GM12878 (cell line): ENCODE measurements around the gene MAP2K1. TPM values are rescaled to one million over a fixed set of nuclear protein-coding genes. Genes with fewer than 3 reads are reported as not detected.
A peak's percentile ranks its signal among the peaks of the same experiment; 100 is the strongest.

Experiments
- BRCA1 ChIP-seq: IDR thresholded peaks from 2 replicates; pipeline ENCODE4 v1.6.1; 2011; ENCODE audit warnings: low read depth, low read length, improper control_type of control experiment
- CREB1 ChIP-seq: IDR thresholded peaks from 2 replicates; pipeline ENCODE4 v1.6.1; 2012; ENCODE audit warnings: low read depth, mild to moderate bottlenecking, inconsistent platforms
- GABPA ChIP-seq: IDR thresholded peaks from 2 replicates; pipeline ENCODE4 v1.6.1; 2014; ENCODE audit warnings: antibody characterized with exemption, low read depth, mild to moderate bottlenecking, inconsistent platforms
- NR2F1 ChIP-seq: fragments of 450-650 bp; conservative IDR thresholded peaks from 2 replicates; pipeline ENCODE4 v1.6.1; 2017; ENCODE audit warnings: mild to moderate bottlenecking
- PAX5 ChIP-seq: IDR thresholded peaks from 2 replicates; pipeline ENCODE4 v1.6.1; 2011; ENCODE audit warnings: low read depth, low read length, borderline replicate concordance
- RAD51 ChIP-seq: fragments of 450-650 bp; IDR thresholded peaks from 2 replicates; pipeline ENCODE4 v1.6.1; 2016; ENCODE audit warnings: moderate library complexity, mild to moderate bottlenecking, inconsistent platforms
- SIN3A ChIP-seq: IDR thresholded peaks from 2 replicates; pipeline ENCODE4 v1.6.1; 2012; ENCODE audit warnings: low read depth, low read length, improper control_type of control experiment
- SMARCA5 ChIP-seq: fragments of 450-650 bp; IDR thresholded peaks from 2 replicates; pipeline ENCODE4 v1.6.1; 2017; ENCODE audit warnings: mild to moderate bottlenecking
- SRF ChIP-seq, 2 experiments: IDR thresholded peaks; 2 replicates each; pipeline ENCODE4 v1.6.1; 2011; ENCODE audit warnings: low read depth in 2 of 2, low read length in 2 of 2, mild to moderate bottlenecking in 1 of 2, moderate library complexity in 1 of 2
- TARDBP ChIP-seq: IDR thresholded peaks from 2 replicates; pipeline ENCODE4 v1.6.1; 2016; ENCODE audit warnings: borderline replicate concordance
- TCF7 ChIP-seq: IDR thresholded peaks from 2 replicates; pipeline ENCODE4 v1.6.1; 2014; ENCODE audit warnings: antibody characterized with exemption, borderline replicate concordance
- ZNF207 ChIP-seq: fragments of 450-650 bp; IDR thresholded peaks from 2 replicates; pipeline ENCODE4 v1.6.1; 2014; ENCODE audit warnings: antibody characterized with exemption, mild to moderate bottlenecking, borderline replicate concordance
- ZNF622 ChIP-seq: fragments of 450-650 bp; IDR thresholded peaks from 2 replicates; pipeline ENCODE4 v1.6.1; 2017; ENCODE audit warnings: mild to moderate bottlenecking, inconsistent platforms
- ZSCAN29 ChIP-seq: fragments of 450-650 bp; IDR thresholded peaks from 2 replicates; pipeline ENCODE4 v1.6.1; 2017; ENCODE audit warnings: mild to moderate bottlenecking, moderate library complexity
- polyA plus RNA-seq, 11 experiments: library from polyadenylated mRNA; depleted of rRNA in 4 of 11; unstranded in 6 of 11; stranded (reverse) in 5 of 11; fragments of >200 nt; fragmentation: Nextera tagmentation in 4 of 11; fragmentation: Illumina TruSeq in 1 of 11; extraction: Ambion mirVana in 4 of 11; extraction: Trizol in 1 of 11; gene quantifications; 1 replicate in 1 of 11; 2 replicates in 10 of 11; pipeline versions ENCODE4 v1.2.1 to v1.2.3, GENCODE V29; 2011 to 2016; ENCODE audit warnings: inconsistent platforms in 2 of 11, missing spikeins in 2 of 11, low read depth in 1 of 11
- total RNA-seq, 4 experiments: library from RNA; depleted of rRNA in 3 of 4; stranded (reverse); fragments of >200 nt in 3 of 4; fragmentation: Illumina TruSeq in 1 of 4; extraction: Trizol in 1 of 4; gene quantifications; 2 replicates each; pipeline versions ENCODE4 v1.2.1 to v1.2.3, GENCODE V29; 2013 to 2021
- TF ChIP-seq, protein P1 (sequence below): IDR thresholded peaks from 2 replicates; pipeline ENCODE4 v1.6.1; 2011; ENCODE audit warnings: low read depth, mild to moderate bottlenecking, low read length, moderate library complexity, borderline replicate concordance; ENCODE audit errors: extremely low read depth
- TF ChIP-seq, protein P2 (sequence below): fragments of 450-650 bp; IDR thresholded peaks from 2 replicates; pipeline ENCODE4 v1.6.1; 2017; ENCODE audit warnings: mild to moderate bottlenecking, moderate library complexity
- TF ChIP-seq, protein P3 (sequence below): IDR thresholded peaks from 2 replicates; pipeline ENCODE4 v1.6.1; 2012; ENCODE audit warnings: low read depth, low read length, improper control_type of control experiment
- TF ChIP-seq, protein P4 (sequence below), 3 experiments: IDR thresholded peaks in 2 of 3; conservative IDR thresholded peaks in 1 of 3; 2 replicates each; pipeline ENCODE4 v1.5.1; 2011; ENCODE audit warnings: low read depth in 3 of 3, low read length in 3 of 3, mild to moderate bottlenecking in 3 of 3, control low read depth in 2 of 3, moderate library complexity in 2 of 3, inconsistent platforms in 1 of 3, mixed read lengths in 1 of 3; ENCODE audit not compliant: control insufficient read depth in 2 of 3, insufficient read depth in 1 of 3; ENCODE audit errors: extremely low read depth in 1 of 3
- TF ChIP-seq, protein P5 (sequence below): fragments of 450-650 bp; IDR thresholded peaks from 2 replicates; pipeline ENCODE4 v1.6.1; 2017; ENCODE audit warnings: borderline replicate concordance

The MAP2K1 gene
- total and polyA plus RNA-seq, 10 of the 15 experiments (the other 5 are each of a cell fraction or from before 2014, with no cell fraction given) = 11.2 to 112 (median 56.6) TPM

DNA sequence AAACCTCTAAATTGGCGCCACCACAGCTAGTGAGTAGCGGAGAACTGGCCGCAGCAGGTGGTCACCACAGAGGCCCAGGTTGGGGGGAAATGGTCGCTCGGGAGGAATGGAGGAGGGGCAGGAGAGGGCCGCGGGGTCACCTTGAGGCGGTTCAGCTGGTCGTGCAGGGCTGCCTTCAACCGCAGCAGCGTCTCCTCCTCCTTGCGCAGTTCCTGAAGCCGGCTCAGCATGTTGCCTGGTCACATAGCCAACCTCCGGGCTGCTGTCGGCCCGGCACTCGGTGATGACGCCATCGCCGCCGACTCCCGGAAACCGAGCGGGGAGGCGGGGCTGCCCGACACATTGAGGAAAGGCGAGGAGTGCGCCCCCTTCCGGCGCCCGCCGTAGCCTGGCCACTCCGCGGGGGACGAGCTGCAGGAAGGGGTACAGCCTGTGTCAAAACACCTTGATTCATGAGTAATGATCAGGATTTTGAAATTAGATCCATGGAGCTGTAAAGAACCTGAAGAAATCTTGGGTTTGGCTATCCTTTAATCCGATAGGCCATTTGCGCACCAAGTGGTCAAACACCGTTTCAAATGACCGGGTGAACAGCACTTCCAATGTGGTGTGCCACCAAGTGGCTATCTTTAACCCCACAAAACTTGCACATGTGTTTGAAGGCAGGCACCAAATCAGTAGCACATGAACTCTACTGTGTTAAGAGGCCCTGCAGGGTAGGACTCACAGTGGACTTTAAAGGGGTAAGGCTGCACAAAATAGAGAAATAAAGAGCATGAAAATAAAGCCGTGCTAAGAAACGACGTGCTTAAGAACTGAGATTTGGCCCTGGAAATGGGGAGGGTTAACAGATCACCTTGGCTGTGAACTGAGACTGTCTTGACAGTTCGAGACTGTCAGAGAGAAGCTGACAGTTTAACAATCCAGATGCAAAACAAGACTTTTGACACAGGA is 111.1 kb downstream of the MAP2K1 start, which contains the start of gene SNAPC5 (continued):
- peak; percentile 80; the same call in 1 of the 2 replicates for TF ChIP-seq ZNF207
- TF ChIP-seq NR2F1 = peak; percentile 71
- peak; percentile 74; the same call in 1 of the 2 replicates for TF ChIP-seq SMARCA5
- TF ChIP-seq PAX5 = no peak
- TF ChIP-seq, protein P1, sequence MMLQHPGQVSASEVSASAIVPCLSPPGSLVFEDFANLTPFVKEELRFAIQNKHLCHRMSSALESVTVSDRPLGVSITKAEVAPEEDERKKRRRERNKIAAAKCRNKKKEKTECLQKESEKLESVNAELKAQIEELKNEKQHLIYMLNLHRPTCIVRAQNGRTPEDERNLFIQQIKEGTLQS = peak; percentile 78; the same call in 1 of the 2 replicates
- TF ChIP-seq ZSCAN29 = 0 out of 2 replicates have a peak, but pooled peaks have one; percentile 7
- no peak for TF ChIP-seq RAD51
- peak in 1 of 2 experiments; percentile 73; a peak in 1 of 4 replicates for TF ChIP-seq SRF (IDR thresholded peaks at IDR 0.05; ENCODE audit: low read depth in 2 of 2, low read length in 2 of 2)
- peak; percentile 56; the same call in 1 of the 2 replicates for TF ChIP-seq GABPA
- TF ChIP-seq SIN3A = peak; percentile 96
- TF ChIP-seq, protein P2, sequence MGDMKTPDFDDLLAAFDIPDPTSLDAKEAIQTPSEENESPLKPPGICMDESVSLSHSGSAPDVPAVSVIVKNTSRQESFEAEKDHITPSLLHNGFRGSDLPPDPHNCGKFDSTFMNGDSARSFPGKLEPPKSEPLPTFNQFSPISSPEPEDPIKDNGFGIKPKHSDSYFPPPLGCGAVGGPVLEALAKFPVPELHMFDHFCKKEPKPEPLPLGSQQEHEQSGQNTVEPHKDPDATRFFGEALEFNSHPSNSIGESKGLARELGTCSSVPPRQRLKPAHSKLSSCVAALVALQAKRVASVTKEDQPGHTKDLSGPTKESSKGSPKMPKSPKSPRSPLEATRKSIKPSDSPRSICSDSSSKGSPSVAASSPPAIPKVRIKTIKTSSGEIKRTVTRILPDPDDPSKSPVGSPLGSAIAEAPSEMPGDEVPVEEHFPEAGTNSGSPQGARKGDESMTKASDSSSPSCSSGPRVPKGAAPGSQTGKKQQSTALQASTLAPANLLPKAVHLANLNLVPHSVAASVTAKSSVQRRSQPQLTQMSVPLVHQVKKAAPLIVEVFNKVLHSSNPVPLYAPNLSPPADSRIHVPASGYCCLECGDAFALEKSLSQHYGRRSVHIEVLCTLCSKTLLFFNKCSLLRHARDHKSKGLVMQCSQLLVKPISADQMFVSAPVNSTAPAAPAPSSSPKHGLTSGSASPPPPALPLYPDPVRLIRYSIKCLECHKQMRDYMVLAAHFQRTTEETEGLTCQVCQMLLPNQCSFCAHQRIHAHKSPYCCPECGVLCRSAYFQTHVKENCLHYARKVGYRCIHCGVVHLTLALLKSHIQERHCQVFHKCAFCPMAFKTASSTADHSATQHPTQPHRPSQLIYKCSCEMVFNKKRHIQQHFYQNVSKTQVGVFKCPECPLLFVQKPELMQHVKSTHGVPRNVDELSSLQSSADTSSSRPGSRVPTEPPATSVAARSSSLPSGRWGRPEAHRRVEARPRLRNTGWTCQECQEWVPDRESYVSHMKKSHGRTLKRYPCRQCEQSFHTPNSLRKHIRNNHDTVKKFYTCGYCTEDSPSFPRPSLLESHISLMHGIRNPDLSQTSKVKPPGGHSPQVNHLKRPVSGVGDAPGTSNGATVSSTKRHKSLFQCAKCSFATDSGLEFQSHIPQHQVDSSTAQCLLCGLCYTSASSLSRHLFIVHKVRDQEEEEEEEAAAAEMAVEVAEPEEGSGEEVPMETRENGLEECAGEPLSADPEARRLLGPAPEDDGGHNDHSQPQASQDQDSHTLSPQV = no peak
- TF ChIP-seq, protein P3, sequence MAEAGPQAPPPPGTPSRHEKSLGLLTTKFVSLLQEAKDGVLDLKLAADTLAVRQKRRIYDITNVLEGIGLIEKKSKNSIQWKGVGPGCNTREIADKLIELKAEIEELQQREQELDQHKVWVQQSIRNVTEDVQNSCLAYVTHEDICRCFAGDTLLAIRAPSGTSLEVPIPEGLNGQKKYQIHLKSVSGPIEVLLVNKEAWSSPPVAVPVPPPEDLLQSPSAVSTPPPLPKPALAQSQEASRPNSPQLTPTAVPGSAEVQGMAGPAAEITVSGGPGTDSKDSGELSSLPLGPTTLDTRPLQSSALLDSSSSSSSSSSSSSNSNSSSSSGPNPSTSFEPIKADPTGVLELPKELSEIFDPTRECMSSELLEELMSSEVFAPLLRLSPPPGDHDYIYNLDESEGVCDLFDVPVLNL = no peak
- no peak for TF ChIP-seq BRCA1
- TF ChIP-seq TCF7 = no peak
- TF ChIP-seq CREB1 = peak; percentile 99
- TF ChIP-seq, protein P4, sequence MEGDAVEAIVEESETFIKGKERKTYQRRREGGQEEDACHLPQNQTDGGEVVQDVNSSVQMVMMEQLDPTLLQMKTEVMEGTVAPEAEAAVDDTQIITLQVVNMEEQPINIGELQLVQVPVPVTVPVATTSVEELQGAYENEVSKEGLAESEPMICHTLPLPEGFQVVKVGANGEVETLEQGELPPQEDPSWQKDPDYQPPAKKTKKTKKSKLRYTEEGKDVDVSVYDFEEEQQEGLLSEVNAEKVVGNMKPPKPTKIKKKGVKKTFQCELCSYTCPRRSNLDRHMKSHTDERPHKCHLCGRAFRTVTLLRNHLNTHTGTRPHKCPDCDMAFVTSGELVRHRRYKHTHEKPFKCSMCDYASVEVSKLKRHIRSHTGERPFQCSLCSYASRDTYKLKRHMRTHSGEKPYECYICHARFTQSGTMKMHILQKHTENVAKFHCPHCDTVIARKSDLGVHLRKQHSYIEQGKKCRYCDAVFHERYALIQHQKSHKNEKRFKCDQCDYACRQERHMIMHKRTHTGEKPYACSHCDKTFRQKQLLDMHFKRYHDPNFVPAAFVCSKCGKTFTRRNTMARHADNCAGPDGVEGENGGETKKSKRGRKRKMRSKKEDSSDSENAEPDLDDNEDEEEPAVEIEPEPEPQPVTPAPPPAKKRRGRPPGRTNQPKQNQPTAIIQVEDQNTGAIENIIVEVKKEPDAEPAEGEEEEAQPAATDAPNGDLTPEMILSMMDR (IDR thresholded peaks at IDR 0.05 in 2 of 3, conservative IDR thresholded peaks at IDR 0.05 in 1 of 3; ENCODE audit: control insufficient read depth in 2 of 3, extremely low read depth in 1 of 3, insufficient read depth in 1 of 3, low read depth in 3 of 3, low read length in 3 of 3) = peak; percentile 85 to 98 (median 94)
- TF ChIP-seq TARDBP = peak; percentile 70
- TF ChIP-seq, protein P5, sequence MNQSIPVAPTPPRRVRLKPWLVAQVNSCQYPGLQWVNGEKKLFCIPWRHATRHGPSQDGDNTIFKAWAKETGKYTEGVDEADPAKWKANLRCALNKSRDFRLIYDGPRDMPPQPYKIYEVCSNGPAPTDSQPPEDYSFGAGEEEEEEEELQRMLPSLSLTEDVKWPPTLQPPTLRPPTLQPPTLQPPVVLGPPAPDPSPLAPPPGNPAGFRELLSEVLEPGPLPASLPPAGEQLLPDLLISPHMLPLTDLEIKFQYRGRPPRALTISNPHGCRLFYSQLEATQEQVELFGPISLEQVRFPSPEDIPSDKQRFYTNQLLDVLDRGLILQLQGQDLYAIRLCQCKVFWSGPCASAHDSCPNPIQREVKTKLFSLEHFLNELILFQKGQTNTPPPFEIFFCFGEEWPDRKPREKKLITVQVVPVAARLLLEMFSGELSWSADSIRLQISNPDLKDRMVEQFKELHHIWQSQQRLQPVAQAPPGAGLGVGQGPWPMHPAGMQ = no peak
- no peak for TF ChIP-seq ZNF622
